WTC11 (cell line): ENCODE data around the gene PPP6R3. TPM values are rescaled to one million over a fixed set of nuclear protein-coding genes. Genes with fewer than 3 reads are reported as not detected.

Source experiments
- ATAC-seq: fragments of 200-7000 bp; cut with Tn5 transposase; 2 replicates; pipeline ENCODE4 v1.10.0; 2021; ENCODE audit warnings: mild to moderate bottlenecking, moderate library complexity
- CTCF ChIA-PET: fragments of 300-600 bp; sonication (Branson Sonifier 250); formaldehyde crosslinking; loops from one replicate; lab custom pipeline; 2021; ENCODE audit warnings: antibody characterized with exemption; lab: Charles Lee
- POLR2A ChIA-PET: fragments of 350-600 bp; sonication (Branson Sonifier 250); formaldehyde crosslinking; loops from one replicate; lab custom pipeline; 2021; ENCODE audit warnings: antibody characterized with exemption; lab: Charles Lee
- DNase-seq: peaks from one replicate; pipeline ENCODE4 v3.0.0; 2021; ENCODE audit warnings: low spot score
- H3K27ac Mint-ChIP-seq: 2 replicates; pipeline ENCODE4 v1.8.0; 2021; ENCODE audit warnings: mixed read lengths
- H3K27me3 Mint-ChIP-seq: 2 replicates; pipeline ENCODE4 v1.8.0; 2021; ENCODE audit warnings: low read depth, mild to moderate bottlenecking, moderate library complexity, mixed read lengths
- H3K36me3 Mint-ChIP-seq: 2 replicates; pipeline ENCODE4 v1.8.0; 2021; ENCODE audit warnings: mixed read lengths
- H3K4me1 Mint-ChIP-seq: 2 replicates; pipeline ENCODE4 v1.8.0; 2022; ENCODE audit warnings: mixed read lengths
- H3K4me3 Mint-ChIP-seq: 2 replicates; pipeline ENCODE4 v1.8.0; 2021; ENCODE audit warnings: mild to moderate bottlenecking, moderate library complexity, mixed read lengths
- H3K9me3 Mint-ChIP-seq: 2 replicates; pipeline ENCODE4 v1.8.0; 2021; ENCODE audit warnings: mixed read lengths
- AR ChIP-seq: fragments of 250-450 bp; sonication (Bioruptor Pico); IDR thresholded peaks from 2 replicates; pipeline ENCODE4 v1.9.0; 2021; ENCODE audit warnings: mild to moderate bottlenecking
- EMX1 ChIP-seq: fragments of 250-450 bp; sonication (Bioruptor Pico); IDR thresholded peaks from 2 replicates; pipeline ENCODE4 v1.8.0; 2021; ENCODE audit warnings: mild to moderate bottlenecking
- FOXP1 ChIP-seq: sonication (generic); formaldehyde crosslinking; IDR thresholded peaks from 2 replicates; pipeline ENCODE4 v1.8.0; 2022; ENCODE audit warnings: missing genetic modification reagents, mild to moderate bottlenecking, moderate library complexity, borderline replicate concordance
- GABPB1 ChIP-seq: sonication (generic); formaldehyde crosslinking; IDR thresholded peaks from 2 replicates; pipeline ENCODE4 v1.8.1; 2023; ENCODE audit warnings: mild to moderate bottlenecking, missing genetic modification reagents
- HMGA2 ChIP-seq: fragments of 250-450 bp; sonication (Bioruptor Pico); IDR thresholded peaks from 2 replicates; pipeline ENCODE4 v1.4.0; 2021; ENCODE audit warnings: mild to moderate bottlenecking, moderate library complexity
- IRF1 ChIP-seq: sonication (generic); formaldehyde crosslinking; IDR thresholded peaks from 2 replicates; pipeline ENCODE4 v1.8.0; 2023; ENCODE audit warnings: missing genetic modification reagents
- MLX ChIP-seq: sonication (generic); formaldehyde crosslinking; IDR thresholded peaks from 2 replicates; pipeline ENCODE4 v1.8.1; 2023; ENCODE audit warnings: mild to moderate bottlenecking, missing genetic modification reagents, moderate library complexity
- MYBL2 ChIP-seq: sonication (generic); formaldehyde crosslinking; IDR thresholded peaks from 2 replicates; pipeline ENCODE4 v1.8.1; 2023; ENCODE audit warnings: mild to moderate bottlenecking, moderate library complexity, missing genetic modification reagents
- NFYB ChIP-seq: sonication (generic); formaldehyde crosslinking; conservative IDR thresholded peaks from 2 replicates; pipeline ENCODE4 v1.8.0; 2022; ENCODE audit warnings: low read depth, missing genetic modification reagents
- NR1H2 ChIP-seq: sonication (generic); formaldehyde crosslinking; IDR thresholded peaks from 2 replicates; pipeline ENCODE4 v1.9.0; 2021; ENCODE audit warnings: mild to moderate bottlenecking, moderate library complexity, missing genetic modification reagents
- OVOL2 ChIP-seq: fragments of 250-450 bp; sonication (Bioruptor Pico); IDR thresholded peaks from 2 replicates; pipeline ENCODE4 v1.9.0; 2021; ENCODE audit warnings: mild to moderate bottlenecking, borderline replicate concordance
- RELA ChIP-seq: sonication (generic); formaldehyde crosslinking; IDR thresholded peaks from 2 replicates; pipeline ENCODE4 v1.8.1; 2022; ENCODE audit warnings: missing genetic modification reagents, mild to moderate bottlenecking, borderline replicate concordance
- SMAD4 ChIP-seq: sonication (generic); formaldehyde crosslinking; IDR thresholded peaks from 2 replicates; pipeline ENCODE4 v1.8.0; 2022; ENCODE audit warnings: mild to moderate bottlenecking, missing genetic modification reagents
- TCF7 ChIP-seq: sonication (generic); formaldehyde crosslinking; IDR thresholded peaks from 2 replicates; pipeline ENCODE4 v1.8.0; 2022; ENCODE audit warnings: mild to moderate bottlenecking, low read depth, missing genetic modification reagents, moderate library complexity
- TEAD4 ChIP-seq: sonication (generic); formaldehyde crosslinking; IDR thresholded peaks from 2 replicates; pipeline ENCODE4 v1.8.0; 2022; ENCODE audit warnings: mild to moderate bottlenecking, missing genetic modification reagents
- ZMAT4 ChIP-seq: fragments of 250-450 bp; sonication (Bioruptor Pico); IDR thresholded peaks from 2 replicates; pipeline ENCODE4 v1.9.0; 2021; ENCODE audit warnings: mild to moderate bottlenecking
- ZNF416 ChIP-seq: fragments of 250-450 bp; sonication (Bioruptor Pico); IDR thresholded peaks from 2 replicates; pipeline ENCODE4 v1.9.0; 2021; ENCODE audit warnings: mild to moderate bottlenecking, inconsistent platforms
- total RNA-seq: library from RNA; stranded (reverse); gene quantifications from 3 replicates; pipeline ENCODE4 v1.2.3, GENCODE V29; 2021
- TF ChIP-seq, protein P1 (sequence below): fragments of 250-450 bp; sonication (Bioruptor Pico); IDR thresholded peaks from 2 replicates; pipeline ENCODE4 v1.9.0; 2021; ENCODE audit warnings: mild to moderate bottlenecking, borderline replicate concordance
- TF ChIP-seq, protein P2 (sequence below): fragments of 250-450 bp; sonication (Bioruptor Pico); IDR thresholded peaks from 2 replicates; pipeline ENCODE4 v1.8.0; 2021; ENCODE audit warnings: mild to moderate bottlenecking
- TF ChIP-seq, protein P3 (sequence below): sonication (generic); formaldehyde crosslinking; IDR thresholded peaks from 2 replicates; pipeline ENCODE4 v1.8.0; 2022; ENCODE audit warnings: missing genetic modification reagents

Gene PPP6R3
- total RNA-seq, 1 experiment from 2014 or later: 138 TPM

GRCh38 chr11:68655406-68655805 is 194.9 kb downstream of the PPP6R3 start (continued):
- TF ChIP-seq, protein P1, sequence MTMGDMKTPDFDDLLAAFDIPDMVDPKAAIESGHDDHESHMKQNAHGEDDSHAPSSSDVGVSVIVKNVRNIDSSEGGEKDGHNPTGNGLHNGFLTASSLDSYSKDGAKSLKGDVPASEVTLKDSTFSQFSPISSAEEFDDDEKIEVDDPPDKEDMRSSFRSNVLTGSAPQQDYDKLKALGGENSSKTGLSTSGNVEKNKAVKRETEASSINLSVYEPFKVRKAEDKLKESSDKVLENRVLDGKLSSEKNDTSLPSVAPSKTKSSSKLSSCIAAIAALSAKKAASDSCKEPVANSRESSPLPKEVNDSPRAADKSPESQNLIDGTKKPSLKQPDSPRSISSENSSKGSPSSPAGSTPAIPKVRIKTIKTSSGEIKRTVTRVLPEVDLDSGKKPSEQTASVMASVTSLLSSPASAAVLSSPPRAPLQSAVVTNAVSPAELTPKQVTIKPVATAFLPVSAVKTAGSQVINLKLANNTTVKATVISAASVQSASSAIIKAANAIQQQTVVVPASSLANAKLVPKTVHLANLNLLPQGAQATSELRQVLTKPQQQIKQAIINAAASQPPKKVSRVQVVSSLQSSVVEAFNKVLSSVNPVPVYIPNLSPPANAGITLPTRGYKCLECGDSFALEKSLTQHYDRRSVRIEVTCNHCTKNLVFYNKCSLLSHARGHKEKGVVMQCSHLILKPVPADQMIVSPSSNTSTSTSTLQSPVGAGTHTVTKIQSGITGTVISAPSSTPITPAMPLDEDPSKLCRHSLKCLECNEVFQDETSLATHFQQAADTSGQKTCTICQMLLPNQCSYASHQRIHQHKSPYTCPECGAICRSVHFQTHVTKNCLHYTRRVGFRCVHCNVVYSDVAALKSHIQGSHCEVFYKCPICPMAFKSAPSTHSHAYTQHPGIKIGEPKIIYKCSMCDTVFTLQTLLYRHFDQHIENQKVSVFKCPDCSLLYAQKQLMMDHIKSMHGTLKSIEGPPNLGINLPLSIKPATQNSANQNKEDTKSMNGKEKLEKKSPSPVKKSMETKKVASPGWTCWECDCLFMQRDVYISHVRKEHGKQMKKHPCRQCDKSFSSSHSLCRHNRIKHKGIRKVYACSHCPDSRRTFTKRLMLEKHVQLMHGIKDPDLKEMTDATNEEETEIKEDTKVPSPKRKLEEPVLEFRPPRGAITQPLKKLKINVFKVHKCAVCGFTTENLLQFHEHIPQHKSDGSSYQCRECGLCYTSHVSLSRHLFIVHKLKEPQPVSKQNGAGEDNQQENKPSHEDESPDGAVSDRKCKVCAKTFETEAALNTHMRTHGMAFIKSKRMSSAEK (CRISPR knock-in tag): no peak
- TF ChIP-seq, protein P2, sequence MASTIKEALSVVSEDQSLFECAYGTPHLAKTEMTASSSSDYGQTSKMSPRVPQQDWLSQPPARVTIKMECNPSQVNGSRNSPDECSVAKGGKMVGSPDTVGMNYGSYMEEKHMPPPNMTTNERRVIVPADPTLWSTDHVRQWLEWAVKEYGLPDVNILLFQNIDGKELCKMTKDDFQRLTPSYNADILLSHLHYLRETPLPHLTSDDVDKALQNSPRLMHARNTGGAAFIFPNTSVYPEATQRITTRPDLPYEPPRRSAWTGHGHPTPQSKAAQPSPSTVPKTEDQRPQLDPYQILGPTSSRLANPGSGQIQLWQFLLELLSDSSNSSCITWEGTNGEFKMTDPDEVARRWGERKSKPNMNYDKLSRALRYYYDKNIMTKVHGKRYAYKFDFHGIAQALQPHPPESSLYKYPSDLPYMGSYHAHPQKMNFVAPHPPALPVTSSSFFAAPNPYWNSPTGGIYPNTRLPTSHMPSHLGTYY (CRISPR knock-in tag): no peak
- TF ChIP-seq HMGA2 (CRISPR knock-in tag) (no peak), RELA (CRISPR knock-in tag) (no peak), TCF7 (no peak), IRF1 (CRISPR knock-in tag) (no peak), AR (CRISPR knock-in tag) (no peak), GABPB1 (CRISPR knock-in tag) (no peak), NFYB (CRISPR knock-in tag) (no peak), TEAD4 (no peak), NR1H2 (no peak)

DNA sequence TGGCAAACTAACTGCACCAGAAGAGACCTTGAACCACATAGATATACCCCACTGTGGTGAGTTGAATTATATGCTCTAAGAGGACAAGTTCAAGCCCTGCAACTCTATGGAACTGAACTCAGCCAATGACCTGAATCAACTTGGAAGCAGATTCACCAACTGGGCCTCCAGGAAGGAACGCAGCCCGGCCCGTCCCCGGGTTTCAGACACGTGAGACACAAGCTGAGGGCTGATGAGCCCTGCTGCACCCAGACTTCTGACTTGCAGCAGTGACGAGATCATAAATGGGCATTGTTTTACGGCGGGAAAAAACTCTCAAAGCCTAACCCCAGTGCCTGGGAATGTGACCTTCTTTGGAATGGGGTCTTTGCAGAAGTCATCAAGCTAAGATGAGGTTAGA is 195.3 kb downstream of the PPP6R3 start:
- CTCF ChIA-PET: no interaction called here
- H3K36me3 Mint-ChIP-seq: peaks cover 10% of the 10 kb centered on the region

More for the DNA sequence above, 195.3 kb downstream of the PPP6R3 start:
- POLR2A ChIA-PET: no interaction called here
- peaks cover 3% of the 10 kb centered on the region; the same call in 1 of the 2 replicates for H3K27me3 Mint-ChIP-seq
- peaks cover 11% of the 10 kb centered on the region; the same call in 1 of the 2 replicates for H3K4me1 Mint-ChIP-seq
- TF ChIP-seq EMX1 (CRISPR knock-in tag) (no peak), OVOL2 (CRISPR knock-in tag) (no peak), MYBL2 (CRISPR knock-in tag) (no peak), GABPB1 (CRISPR knock-in tag) (no peak), MLX (CRISPR knock-in tag) (no peak), ZMAT4 (no peak), SMAD4 (no peak), FOXP1 (CRISPR knock-in tag) (no peak), ZNF416 (no peak), RELA (CRISPR knock-in tag) (no peak)
- TF ChIP-seq, protein P3, sequence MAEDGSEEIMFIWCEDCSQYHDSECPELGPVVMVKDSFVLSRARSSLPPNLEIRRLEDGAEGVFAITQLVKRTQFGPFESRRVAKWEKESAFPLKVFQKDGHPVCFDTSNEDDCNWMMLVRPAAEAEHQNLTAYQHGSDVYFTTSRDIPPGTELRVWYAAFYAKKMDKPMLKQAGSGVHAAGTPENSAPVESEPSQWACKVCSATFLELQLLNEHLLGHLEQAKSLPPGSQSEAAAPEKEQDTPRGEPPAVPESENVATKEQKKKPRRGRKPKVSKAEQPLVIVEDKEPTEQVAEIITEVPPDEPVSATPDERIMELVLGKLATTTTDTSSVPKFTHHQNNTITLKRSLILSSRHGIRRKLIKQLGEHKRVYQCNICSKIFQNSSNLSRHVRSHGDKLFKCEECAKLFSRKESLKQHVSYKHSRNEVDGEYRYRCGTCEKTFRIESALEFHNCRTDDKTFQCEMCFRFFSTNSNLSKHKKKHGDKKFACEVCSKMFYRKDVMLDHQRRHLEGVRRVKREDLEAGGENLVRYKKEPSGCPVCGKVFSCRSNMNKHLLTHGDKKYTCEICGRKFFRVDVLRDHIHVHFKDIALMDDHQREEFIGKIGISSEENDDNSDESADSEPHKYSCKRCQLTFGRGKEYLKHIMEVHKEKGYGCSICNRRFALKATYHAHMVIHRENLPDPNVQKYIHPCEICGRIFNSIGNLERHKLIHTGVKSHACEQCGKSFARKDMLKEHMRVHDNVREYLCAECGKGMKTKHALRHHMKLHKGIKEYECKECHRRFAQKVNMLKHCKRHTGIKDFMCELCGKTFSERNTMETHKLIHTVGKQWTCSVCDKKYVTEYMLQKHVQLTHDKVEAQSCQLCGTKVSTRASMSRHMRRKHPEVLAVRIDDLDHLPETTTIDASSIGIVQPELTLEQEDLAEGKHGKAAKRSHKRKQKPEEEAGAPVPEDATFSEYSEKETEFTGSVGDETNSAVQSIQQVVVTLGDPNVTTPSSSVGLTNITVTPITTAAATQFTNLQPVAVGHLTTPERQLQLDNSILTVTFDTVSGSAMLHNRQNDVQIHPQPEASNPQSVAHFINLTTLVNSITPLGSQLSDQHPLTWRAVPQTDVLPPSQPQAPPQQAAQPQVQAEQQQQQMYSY (CRISPR knock-in tag): no peak
- H3K4me3 Mint-ChIP-seq: no peak overlapping the region
- H3K27ac Mint-ChIP-seq: no peak overlapping the region
- peaks cover 12% of the 10 kb centered on the region for H3K9me3 Mint-ChIP-seq
- DNase-seq (no peak), ATAC-seq (no peak)
